Measurements from ENCODE around the gene DZANK1.

The DZANK1 gene

DNA sequence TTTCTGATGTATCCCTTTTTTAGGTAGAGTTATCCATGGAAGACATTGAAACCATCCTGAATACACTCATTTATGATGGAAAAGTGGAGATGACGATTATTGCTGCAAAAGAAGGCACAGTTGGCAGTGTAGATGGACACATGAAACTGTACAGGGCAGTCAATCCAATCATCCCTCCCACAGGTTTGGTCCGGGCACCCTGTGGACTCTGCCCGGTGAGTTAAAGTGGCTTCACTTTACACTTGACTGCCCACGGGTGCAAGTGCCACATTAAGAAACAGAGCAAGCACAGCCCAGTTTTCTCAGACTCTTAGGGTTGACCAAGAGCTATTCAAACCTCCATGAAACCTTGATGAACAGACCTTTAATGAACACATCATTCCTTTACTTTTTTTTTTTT lies 14.8 kb upstream of the DZANK1 start:
- in situ Hi-C loops (cut with HindIII; ENCODE audit: low sequenced_read_pairs), result no loop called here
- TF ChIP-seq CTCF (IDR thresholded peaks at IDR 0.05; ENCODE audit: low read depth, low read length), result no peak
- H3K4me3 ChIP-seq (ENCODE audit: low read depth, low read length), result no peak overlapping the region
- DNase-seq (ENCODE audit: low read depth, low spot score), result no peak

- no peak for DNase-seq (ENCODE audit: low read depth, low spot score)
- in situ Hi-C loops (cut with HindIII; ENCODE audit: low sequenced_read_pairs), result no loop called here
- TF ChIP-seq CTCF (IDR thresholded peaks at IDR 0.05; ENCODE audit: low read depth, low read length), result no peak
- H3K4me3 ChIP-seq (ENCODE audit: low read depth, low read length), result no peak overlapping the region
Measured at GRCh38 chr20:18477821-18478220, 11.0 kb upstream of the DZANK1 start.

GRCh38 chr20:18477218-18477617 lies 10.4 kb upstream of the DZANK1 start:
- no peak for DNase-seq (ENCODE audit: low read depth, low spot score)
- H3K4me3 ChIP-seq (ENCODE audit: low read depth, low read length), result no peak overlapping the region
- in situ Hi-C loops (cut with HindIII; ENCODE audit: low sequenced_read_pairs), result no loop called here
- no peak for TF ChIP-seq CTCF (IDR thresholded peaks at IDR 0.05; ENCODE audit: low read depth, low read length)

DNA sequence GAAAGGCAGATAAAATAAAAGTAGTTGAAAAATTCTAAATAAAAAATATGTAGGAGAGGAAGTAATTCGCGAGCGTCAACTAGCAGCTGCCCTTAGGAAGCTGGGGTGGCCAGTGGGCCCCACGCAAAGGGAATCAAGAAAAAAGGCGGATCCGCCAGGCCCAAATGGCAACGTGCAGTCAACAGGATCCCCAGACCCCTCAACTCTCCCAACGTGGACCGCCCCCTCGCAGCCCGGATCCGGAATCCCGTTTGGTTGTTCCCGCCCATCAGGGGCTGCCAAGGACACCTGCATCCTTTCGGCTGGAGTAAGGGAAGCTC lies 296 bp downstream of the DZANK1 start:
- TF ChIP-seq CTCF (IDR thresholded peaks at IDR 0.05; ENCODE audit: low read depth, low read length), result no peak
- in situ Hi-C loops (cut with HindIII; ENCODE audit: low sequenced_read_pairs), result no loop called here
- no peak for DNase-seq (ENCODE audit: low read depth, low spot score)
- peak overlapping the region; percentile 99 for H3K4me3 ChIP-seq (ENCODE audit: low read depth, low read length)

- no peak overlapping the region for H3K4me3 ChIP-seq (ENCODE audit: low read depth, low read length)
- no peak for DNase-seq (ENCODE audit: low read depth, low spot score)
- in situ Hi-C loops (cut with HindIII; ENCODE audit: low sequenced_read_pairs), result no loop called here
- no peak for TF ChIP-seq CTCF (IDR thresholded peaks at IDR 0.05; ENCODE audit: low read depth, low read length)
Measured at GRCh38 chr20:18465536-18466200, 1.2 kb downstream of the DZANK1 start.

DNA sequence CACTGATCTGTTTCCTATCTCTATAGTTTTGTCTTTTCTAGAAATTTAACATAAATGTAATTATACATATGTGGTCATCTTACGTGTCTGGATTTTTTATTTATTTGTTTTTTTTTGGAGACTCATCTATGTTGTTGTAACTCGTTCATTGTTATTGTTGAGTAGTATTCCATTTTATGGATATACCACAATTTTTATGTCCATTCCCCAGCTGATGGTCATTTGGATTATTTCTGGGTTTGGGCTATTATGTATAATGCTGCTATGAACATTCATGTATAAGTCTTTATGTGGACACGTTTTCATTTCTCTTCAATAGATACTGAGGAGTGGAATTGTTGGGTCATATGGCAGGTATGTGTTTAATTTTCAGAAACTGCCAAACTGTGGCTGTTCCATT lies 10.2 kb downstream of the DZANK1 start:
- no peak for TF ChIP-seq CTCF (IDR thresholded peaks at IDR 0.05; ENCODE audit: low read depth, low read length)
- in situ Hi-C loops (cut with HindIII; ENCODE audit: low sequenced_read_pairs), result no loop called here
- DNase-seq (ENCODE audit: low read depth, low spot score), result no peak
- no peak overlapping the region for H3K4me3 ChIP-seq (ENCODE audit: low read depth, low read length)

DNA sequence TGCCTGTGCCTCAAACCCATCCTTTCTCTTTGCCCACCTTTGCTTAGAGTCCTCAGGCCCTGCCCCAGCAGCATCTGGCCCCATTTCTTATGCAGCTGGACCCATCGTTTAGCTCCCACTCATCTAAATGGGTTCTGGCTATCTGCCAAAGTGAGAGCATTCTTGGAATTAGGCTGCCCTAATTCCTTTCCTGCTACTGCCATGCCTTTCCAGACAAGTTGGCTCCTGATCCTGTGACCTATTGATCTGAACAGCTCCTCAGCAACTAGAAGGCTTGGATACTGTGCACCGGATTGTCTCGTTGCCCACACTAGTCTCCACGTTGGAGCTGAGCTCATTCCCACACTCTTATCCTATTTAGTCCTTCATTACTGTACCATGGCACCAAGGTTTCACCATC lies 22.9 kb downstream of the DZANK1 start:
- in situ Hi-C loops (cut with HindIII; ENCODE audit: low sequenced_read_pairs), result no loop called here
- TF ChIP-seq CTCF (IDR thresholded peaks at IDR 0.05; ENCODE audit: low read depth, low read length), result no peak
- peak; percentile 1 for DNase-seq (ENCODE audit: low read depth, low spot score)
- no peak overlapping the region for H3K4me3 ChIP-seq (ENCODE audit: low read depth, low read length)

All from astrocyte of the spinal cord (primary cell).